ENCODE data around the gene TNIK. TPM values are rescaled to one million over a fixed set of nuclear protein-coding genes. Genes with fewer than 3 reads are reported as not detected.

TNIK gene
- total and polyA plus RNA-seq, 2 donors from 2014 or later, result 3.6 to 48.9 TPM

GRCh38 chr3:171187706-171188290 is 272.4 kb downstream of the TNIK start:
- Histone ChIP-seq H3K36me3 (ENCODE audit: control insufficient read depth in 2 of 3, insufficient read depth in 3 of 3, low read length in 3 of 3) (no peaks in the 10 kb centered on the region), H3K27ac (ENCODE audit: low read depth in 2 of 2, low read length in 2 of 2) (no peak overlapping the region), H3K9ac (ENCODE audit: low read length in 3 of 3) (no peak overlapping the region), H3K4me3 (ENCODE audit: low read length in 3 of 3) (no peak overlapping the region), H3K4me1 (ENCODE audit: control insufficient read depth in 2 of 3, insufficient read depth in 2 of 3, low read depth in 1 of 3, low read length in 3 of 3) (peaks cover 0 to 5% (median 0%) of the 10 kb centered on the region in 3 donors), H3K27me3 (ENCODE audit: control insufficient read depth, insufficient read depth, low read length) (no peaks in the 10 kb centered on the region), H3K9me3 (ENCODE audit: control insufficient read depth in 2 of 3, insufficient read depth in 1 of 3, low read length in 3 of 3) (no peaks in the 10 kb centered on the region)
- peak in 3 of 5 donors; percentile 20 to 60 (median 49) for DNase-seq
- TF ChIP-seq CTCF (IDR thresholded peaks at IDR 0.05; ENCODE audit: borderline replicate concordance, extremely low read depth, insufficient read depth), result peak; percentile 67
- intact Hi-C loops (cut with DNase I), result no loop called here
- no peak for FAIRE-seq

GRCh38 chr3:171186817-171187500 is 273.2 kb downstream of the TNIK start:
- no peaks in the 10 kb centered on the region for H3K27me3 ChIP-seq (ENCODE audit: control insufficient read depth, insufficient read depth, low read length)
- peaks cover 0 to 5% (median 0%) of the 10 kb centered on the region in 3 donors for H3K4me1 ChIP-seq (ENCODE audit: control insufficient read depth in 2 of 3, insufficient read depth in 2 of 3, low read depth in 1 of 3, low read length in 3 of 3)
- TF ChIP-seq CTCF (IDR thresholded peaks at IDR 0.05; ENCODE audit: borderline replicate concordance, extremely low read depth, insufficient read depth), result no peak
- no peak overlapping the region for H3K4me3 ChIP-seq (ENCODE audit: low read length in 3 of 3)
- no peaks in the 10 kb centered on the region for H3K9me3 ChIP-seq (ENCODE audit: control insufficient read depth in 2 of 3, insufficient read depth in 1 of 3, low read length in 3 of 3)
- no peak overlapping the region for H3K27ac ChIP-seq (ENCODE audit: low read depth in 2 of 2, low read length in 2 of 2)
- H3K36me3 ChIP-seq (ENCODE audit: control insufficient read depth in 2 of 3, insufficient read depth in 3 of 3, low read length in 3 of 3), result no peaks in the 10 kb centered on the region
- DNase-seq (no peak), FAIRE-seq (no peak)
- H3K9ac ChIP-seq (ENCODE audit: low read length in 3 of 3), result no peak overlapping the region
- intact Hi-C loops (cut with DNase I), result no loop called here

GRCh38 chr3:171186383-171186782 is 273.8 kb downstream of the TNIK start:
- Histone ChIP-seq H3K4me3 (ENCODE audit: low read length in 3 of 3) (no peak overlapping the region), H3K27me3 (ENCODE audit: control insufficient read depth, insufficient read depth, low read length) (no peaks in the 10 kb centered on the region), H3K9ac (ENCODE audit: low read length in 3 of 3) (no peak overlapping the region), H3K36me3 (ENCODE audit: control insufficient read depth in 2 of 3, insufficient read depth in 3 of 3, low read length in 3 of 3) (no peaks in the 10 kb centered on the region), H3K4me1 (ENCODE audit: control insufficient read depth in 2 of 3, insufficient read depth in 2 of 3, low read depth in 1 of 3, low read length in 3 of 3) (peaks cover 0 to 5% (median 0%) of the 10 kb centered on the region in 3 donors), H3K27ac (ENCODE audit: low read depth in 2 of 2, low read length in 2 of 2) (no peak overlapping the region), H3K9me3 (ENCODE audit: control insufficient read depth in 2 of 3, insufficient read depth in 1 of 3, low read length in 3 of 3) (no peaks in the 10 kb centered on the region)
- FAIRE-seq, result no peak
- intact Hi-C loops (cut with DNase I), result no loop called here
- no peak for DNase-seq
- no peak for TF ChIP-seq CTCF (IDR thresholded peaks at IDR 0.05; ENCODE audit: borderline replicate concordance, extremely low read depth, insufficient read depth)

Data from kidney (tissue), 14 donors.